ENCODE measurements around the gene CCKAR.

DNA sequence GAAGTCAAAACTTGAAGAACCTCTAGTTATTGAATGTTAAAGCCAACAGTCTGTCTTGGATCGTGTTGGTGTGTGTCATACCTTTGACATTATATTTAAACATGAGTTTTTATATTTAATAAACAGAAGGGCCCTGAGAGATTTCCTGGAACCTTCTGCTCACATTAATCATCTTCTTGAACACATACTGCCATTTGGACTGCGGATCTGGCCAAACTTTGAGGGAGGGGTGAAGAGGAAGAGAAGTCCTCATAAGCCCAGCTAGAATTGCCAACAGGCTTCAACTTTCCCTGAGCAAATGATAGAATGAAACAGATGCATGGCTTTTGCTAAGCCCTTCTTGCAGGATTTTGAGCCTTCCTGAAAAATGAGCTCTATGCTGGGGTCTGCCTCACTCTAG is 27.4 kb downstream of the CCKAR start:
- TF ChIP-seq, protein P1, sequence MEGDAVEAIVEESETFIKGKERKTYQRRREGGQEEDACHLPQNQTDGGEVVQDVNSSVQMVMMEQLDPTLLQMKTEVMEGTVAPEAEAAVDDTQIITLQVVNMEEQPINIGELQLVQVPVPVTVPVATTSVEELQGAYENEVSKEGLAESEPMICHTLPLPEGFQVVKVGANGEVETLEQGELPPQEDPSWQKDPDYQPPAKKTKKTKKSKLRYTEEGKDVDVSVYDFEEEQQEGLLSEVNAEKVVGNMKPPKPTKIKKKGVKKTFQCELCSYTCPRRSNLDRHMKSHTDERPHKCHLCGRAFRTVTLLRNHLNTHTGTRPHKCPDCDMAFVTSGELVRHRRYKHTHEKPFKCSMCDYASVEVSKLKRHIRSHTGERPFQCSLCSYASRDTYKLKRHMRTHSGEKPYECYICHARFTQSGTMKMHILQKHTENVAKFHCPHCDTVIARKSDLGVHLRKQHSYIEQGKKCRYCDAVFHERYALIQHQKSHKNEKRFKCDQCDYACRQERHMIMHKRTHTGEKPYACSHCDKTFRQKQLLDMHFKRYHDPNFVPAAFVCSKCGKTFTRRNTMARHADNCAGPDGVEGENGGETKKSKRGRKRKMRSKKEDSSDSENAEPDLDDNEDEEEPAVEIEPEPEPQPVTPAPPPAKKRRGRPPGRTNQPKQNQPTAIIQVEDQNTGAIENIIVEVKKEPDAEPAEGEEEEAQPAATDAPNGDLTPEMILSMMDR (IDR thresholded peaks at IDR 0.05) = no peak
- TF ChIP-seq POLR2A (IDR thresholded peaks at IDR 0.05) = no peak
- TF ChIP-seq POLR2AphosphoS5 (IDR thresholded peaks at IDR 0.05) = no peak

Measured in breast epithelium (tissue), 3 donors.